Trophoblast cell (in vitro differentiated cells and primary cell): Measurements from ENCODE around the gene CXCL13.
A peak's percentile ranks its signal among the peaks of the same experiment; 100 is the strongest.

Experiments used
- DNase-seq, 2 donors: peaks; one replicate each; pipeline ENCODE4 v3.0.0-alpha.2; 2016
- H2AFZ ChIP-seq: 2 replicates; pipeline ENCODE4 v1.6.1; 2013; ENCODE audit warnings: low read length, moderate library complexity, mild to moderate bottlenecking; ENCODE audit not compliant: insufficient read depth, poor library complexity
- H2AK5ac ChIP-seq: 2 replicates; pipeline ENCODE4 v1.6.1; 2013; ENCODE audit warnings: mild to moderate bottlenecking, low read length
- H2BK120ac ChIP-seq: 2 replicates; pipeline ENCODE4 v1.6.1; 2013; ENCODE audit warnings: low read length, mild to moderate bottlenecking, moderate library complexity; ENCODE audit not compliant: insufficient read depth, poor library complexity
- H2BK12ac ChIP-seq: 2 replicates; pipeline ENCODE4 v1.6.1; 2013; ENCODE audit warnings: mild to moderate bottlenecking, low read length, moderate library complexity
- H2BK5ac ChIP-seq: 2 replicates; pipeline ENCODE4 v1.6.1; 2013; ENCODE audit warnings: low read length, low read depth, moderate library complexity, mild to moderate bottlenecking; ENCODE audit not compliant: poor library complexity
- H3K14ac ChIP-seq: 2 replicates; pipeline ENCODE4 v1.6.1; 2013; ENCODE audit warnings: mild to moderate bottlenecking, low read length
- H3K18ac ChIP-seq: 2 replicates; pipeline ENCODE4 v1.6.1; 2013; ENCODE audit warnings: mild to moderate bottlenecking, low read length
- H3K23ac ChIP-seq: 2 replicates; pipeline ENCODE4 v1.6.1; 2013; ENCODE audit warnings: low read length
- H3K27ac ChIP-seq: 2 replicates; pipeline ENCODE4 v1.5.1; 2013; ENCODE audit warnings: low read depth, mild to moderate bottlenecking, inconsistent platforms, low read length, moderate library complexity
- H3K27me3 ChIP-seq: 2 replicates; pipeline ENCODE4 v1.6.1; 2013; ENCODE audit warnings: inconsistent platforms, mild to moderate bottlenecking, low read length, moderate library complexity; ENCODE audit not compliant: insufficient read depth
- H3K36me3 ChIP-seq, 2 experiments: 1 replicate in 1 of 2; 2 replicates in 1 of 2; pipeline ENCODE4 v1.6.1; 2013; ENCODE audit warnings: low read length in 2 of 2, mild to moderate bottlenecking in 2 of 2, moderate library complexity in 1 of 2; ENCODE audit not compliant: insufficient read depth in 2 of 2, control insufficient read depth in 1 of 2
- H3K4ac ChIP-seq: 2 replicates; pipeline ENCODE4 v1.6.1; 2013; ENCODE audit warnings: low read depth, mild to moderate bottlenecking, low read length, moderate library complexity
- H3K4me1 ChIP-seq, 2 experiments: 1 replicate in 1 of 2; 2 replicates in 1 of 2; pipeline ENCODE4 v1.6.1; 2013; ENCODE audit warnings: low read length in 2 of 2, mild to moderate bottlenecking in 2 of 2, moderate library complexity in 1 of 2; ENCODE audit not compliant: insufficient read depth in 2 of 2, control insufficient read depth in 1 of 2
- H3K4me2 ChIP-seq: 2 replicates; pipeline ENCODE4 v1.6.1; 2013; ENCODE audit warnings: inconsistent platforms, mild to moderate bottlenecking, low read length, moderate library complexity
- H3K4me3 ChIP-seq: 2 replicates; pipeline ENCODE4 v1.5.1; 2013; ENCODE audit warnings: mild to moderate bottlenecking, low read depth, low read length, inconsistent platforms
- H3K79me1 ChIP-seq: one replicate; pipeline ENCODE4 v1.6.1; 2013; ENCODE audit warnings: low read length
- H3K79me2 ChIP-seq: 2 replicates; pipeline ENCODE4 v1.6.1; 2013; ENCODE audit warnings: low read length, mild to moderate bottlenecking; ENCODE audit not compliant: control insufficient read depth, insufficient read depth, poor library complexity
- H3K9ac ChIP-seq: 2 replicates; pipeline ENCODE4 v1.6.1; 2013; ENCODE audit warnings: mild to moderate bottlenecking, low read length
- H3K9me3 ChIP-seq: 2 replicates; pipeline ENCODE4 v1.6.1; 2013; ENCODE audit warnings: low read depth, mild to moderate bottlenecking, control low read depth, inconsistent platforms, low read length; ENCODE audit not compliant: insufficient read depth
- H4K12ac ChIP-seq: 2 replicates; pipeline ENCODE4 v1.6.1; 2013; ENCODE audit warnings: low read depth, mild to moderate bottlenecking, low read length, moderate library complexity
- H4K8ac ChIP-seq: 2 replicates; pipeline ENCODE4 v1.6.1; 2013; ENCODE audit warnings: low read depth, mild to moderate bottlenecking, low read length, moderate library complexity
- H4K91ac ChIP-seq: one replicate; pipeline ENCODE4 v1.6.1; 2013; ENCODE audit warnings: low read depth, mild to moderate bottlenecking, low read length, moderate library complexity
- WGBS: extraction: QIAGEN DNeasy Blood & Tissue Kit; methylation state at CpG from one replicate; pipeline ENCODE4 v1.1.7; 2013; ENCODE audit warnings: missing lambda C conversion rate; ENCODE audit not compliant: insufficient read length, insufficient coverage; ENCODE audit errors: extremely low coverage; 5-methylcytosine and 5-hydroxymethylcytosine counted together

The CXCL13 gene

DNA sequence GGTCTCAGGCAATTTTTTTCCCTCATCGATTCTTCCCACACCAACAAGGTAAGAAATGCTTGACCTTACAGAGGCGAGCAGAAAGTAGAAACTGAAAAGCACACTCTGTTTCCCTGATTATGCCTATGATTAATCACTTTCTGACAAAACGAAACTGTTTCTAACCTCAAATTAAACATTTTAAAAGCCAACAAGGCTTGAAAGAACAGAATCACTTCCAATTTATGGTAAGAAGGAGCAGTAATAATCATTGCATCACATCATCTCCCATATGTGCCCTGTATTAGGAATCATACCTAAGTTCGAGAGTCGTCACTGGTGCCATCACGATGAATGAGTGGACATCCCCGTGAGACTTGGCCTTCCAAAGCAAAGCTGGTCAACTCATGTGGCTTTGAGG, 12.5 kb upstream of the CXCL13 start:
- WGBS = no CpG with 5 or more reads among the region's 7 CpGs
- no peak overlapping the region for H2AFZ ChIP-seq
- no peak overlapping the region for H3K4me2 ChIP-seq

DNA sequence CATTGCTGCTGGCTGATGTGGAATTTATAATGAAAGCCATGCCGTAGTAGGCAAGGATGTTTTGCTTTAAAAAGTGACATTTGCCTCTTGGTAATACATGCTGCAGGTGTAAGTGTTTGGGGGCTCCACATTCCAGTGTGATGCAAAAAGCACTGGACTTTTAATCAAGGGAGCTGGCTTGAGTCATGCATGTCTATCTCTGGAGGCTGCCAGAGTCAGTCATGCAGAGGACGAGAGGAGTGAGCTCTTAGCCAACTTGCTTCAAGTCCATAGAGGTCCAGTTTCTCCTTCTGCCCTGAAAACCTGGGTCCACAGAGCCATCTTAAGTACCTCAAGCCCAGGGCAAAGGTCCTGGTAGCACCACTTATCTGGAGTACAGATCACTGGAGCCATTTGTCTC, 11.6 kb upstream of the CXCL13 start:
- Histone ChIP-seq H3K27ac (no peak overlapping the region), H3K4ac (no peak overlapping the region), H4K12ac (no peak overlapping the region), H3K4me3 (no peak overlapping the region), H3K23ac (no peak overlapping the region), H3K4me1 (no peaks in the 10 kb centered on the region), H4K8ac (no peak overlapping the region), H2AK5ac (no peak overlapping the region), H3K18ac (no peak overlapping the region), H3K27me3 (no peaks in the 10 kb centered on the region), H2BK12ac (no peak overlapping the region), H2BK5ac (no peak overlapping the region), H2BK120ac (no peak overlapping the region), H3K14ac (no peak overlapping the region), H3K36me3 (no peaks in the 10 kb centered on the region), H3K79me2 (no peaks in the 10 kb centered on the region), H4K91ac (no peak overlapping the region), H3K9me3 (no peaks in the 10 kb centered on the region), H3K79me1 (no peaks in the 10 kb centered on the region), H2AFZ (no peak overlapping the region), H3K4me2 (no peak overlapping the region), H3K9ac (no peak overlapping the region)
- DNase-seq = no peak
- WGBS = no CpG with 5 or more reads among the region's 2 CpGs

More for the DNA sequence above, 12.5 kb upstream of the CXCL13 start:
- H3K18ac ChIP-seq = no peak overlapping the region
- H3K14ac ChIP-seq = no peak overlapping the region
- no peaks in the 10 kb centered on the region for H3K4me1 ChIP-seq
- H2BK12ac ChIP-seq = no peak overlapping the region
- no peaks in the 10 kb centered on the region for H3K79me2 ChIP-seq
- no peak overlapping the region for H2BK120ac ChIP-seq
- H4K8ac ChIP-seq = no peak overlapping the region
- H3K79me1 ChIP-seq = no peaks in the 10 kb centered on the region
- H2BK5ac ChIP-seq = no peak overlapping the region
- H4K91ac ChIP-seq = no peak overlapping the region
- H3K9me3 ChIP-seq = no peaks in the 10 kb centered on the region
- no peak overlapping the region for H3K4me3 ChIP-seq
- no peak overlapping the region for H2AK5ac ChIP-seq
- no peak overlapping the region for H4K12ac ChIP-seq
- H3K36me3 ChIP-seq = no peaks in the 10 kb centered on the region
- no peak overlapping the region for H3K9ac ChIP-seq
- no peak overlapping the region for H3K27ac ChIP-seq
- no peaks in the 10 kb centered on the region for H3K27me3 ChIP-seq
- H3K23ac ChIP-seq = no peak overlapping the region
- no peak for DNase-seq
- H3K4ac ChIP-seq = no peak overlapping the region

- H4K91ac ChIP-seq = no peak overlapping the region
- H4K8ac ChIP-seq = no peak overlapping the region
Observed at GRCh38 chr4:77595364-77595973, 10.2 kb upstream of the CXCL13 start.

GRCh38 chr4:77599378-77599777, 6.2 kb upstream of the CXCL13 start:
- peak; percentile 21 to 64 for DNase-seq
- Histone ChIP-seq H3K27me3 (no peaks in the 10 kb centered on the region), H2AK5ac (no peak overlapping the region), H4K8ac (no peak overlapping the region), H2AFZ (no peak overlapping the region), H2BK12ac (no peak overlapping the region), H3K14ac (no peak overlapping the region), H3K4me3 (no peak overlapping the region), H3K9me3 (no peaks in the 10 kb centered on the region), H3K18ac (no peak overlapping the region), H2BK5ac (no peak overlapping the region), H4K12ac (no peak overlapping the region), H3K79me1 (no peaks in the 10 kb centered on the region), H3K23ac (no peak overlapping the region), H3K9ac (no peak overlapping the region), H3K4me1 (no peaks in the 10 kb centered on the region), H3K27ac (no peak overlapping the region), H2BK120ac (no peak overlapping the region), H4K91ac (no peak overlapping the region), H3K4ac (no peak overlapping the region), H3K36me3 (no peaks in the 10 kb centered on the region), H3K79me2 (no peaks in the 10 kb centered on the region), H3K4me2 (no peak overlapping the region)
- no CpG with 5 or more reads among the region's 2 CpGs for WGBS

More at GRCh38 chr4:77595364-77595973, 10.2 kb upstream of the CXCL13 start:
- H3K4me1 ChIP-seq = no peaks in the 10 kb centered on the region
- no peak for DNase-seq
- no peak overlapping the region for H3K27ac ChIP-seq
- no peak overlapping the region for H2BK5ac ChIP-seq
- no CpG with 5 or more reads among the region's 4 CpGs for WGBS
- H2AK5ac ChIP-seq = no peak overlapping the region
- H3K36me3 ChIP-seq = no peaks in the 10 kb centered on the region
- H3K79me1 ChIP-seq = no peaks in the 10 kb centered on the region
- H3K23ac ChIP-seq = no peak overlapping the region
- H4K12ac ChIP-seq = no peak overlapping the region
- no peak overlapping the region for H3K14ac ChIP-seq
- H2AFZ ChIP-seq = no peak overlapping the region
- no peak overlapping the region for H3K4me2 ChIP-seq
- no peaks in the 10 kb centered on the region for H3K79me2 ChIP-seq
- H3K27me3 ChIP-seq = no peaks in the 10 kb centered on the region
- H3K4ac ChIP-seq = no peak overlapping the region
- H3K18ac ChIP-seq = no peak overlapping the region
- H2BK12ac ChIP-seq = no peak overlapping the region
- no peaks in the 10 kb centered on the region for H3K9me3 ChIP-seq
- H3K4me3 ChIP-seq = no peak overlapping the region
- no peak overlapping the region for H3K9ac ChIP-seq
- H2BK120ac ChIP-seq = no peak overlapping the region
